Body of pancreas (tissue), 4 donors: ENCODE results near the gene SDC3.

Experiments used
- POLR2A ChIP-seq, 3 donors: fragments of 450-650 bp; IDR thresholded peaks; one replicate each; pipeline ENCODE4 v1.6.1; 2016; ENCODE audit warnings: antibody characterized with exemption in 3 of 3, mild to moderate bottlenecking in 2 of 3
- TF ChIP-seq, protein P1 (sequence below), 7 experiments: fragments of 450-650 bp in 4 of 7; fragments of 200-600 bp in 3 of 7; sonication (generic) in 3 of 7; IDR thresholded peaks; one replicate each; pipeline ENCODE4 v1.5.1; 2016 to 2019; ENCODE audit warnings: antibody characterized with exemption in 7 of 7

DNA sequence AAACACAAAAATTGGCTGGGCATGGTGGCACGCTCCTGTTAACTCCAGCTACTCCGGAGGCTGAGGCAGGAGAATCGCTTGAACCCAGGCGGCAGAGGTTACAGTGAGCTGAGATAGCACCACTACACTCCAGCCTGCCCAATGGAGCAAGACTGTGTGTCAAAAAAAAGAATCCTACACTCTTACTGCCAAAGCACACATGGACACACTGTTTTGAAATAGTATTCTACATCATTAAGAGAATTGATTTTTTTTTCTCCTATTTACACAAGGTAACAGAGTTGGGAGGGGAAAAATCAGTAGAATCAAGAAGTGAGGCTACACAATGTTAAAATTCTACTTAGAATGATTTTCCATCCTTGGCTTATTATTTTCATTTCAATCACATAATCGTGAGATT, 42.1 kb upstream of the SDC3 start:
- TF ChIP-seq, protein P1, sequence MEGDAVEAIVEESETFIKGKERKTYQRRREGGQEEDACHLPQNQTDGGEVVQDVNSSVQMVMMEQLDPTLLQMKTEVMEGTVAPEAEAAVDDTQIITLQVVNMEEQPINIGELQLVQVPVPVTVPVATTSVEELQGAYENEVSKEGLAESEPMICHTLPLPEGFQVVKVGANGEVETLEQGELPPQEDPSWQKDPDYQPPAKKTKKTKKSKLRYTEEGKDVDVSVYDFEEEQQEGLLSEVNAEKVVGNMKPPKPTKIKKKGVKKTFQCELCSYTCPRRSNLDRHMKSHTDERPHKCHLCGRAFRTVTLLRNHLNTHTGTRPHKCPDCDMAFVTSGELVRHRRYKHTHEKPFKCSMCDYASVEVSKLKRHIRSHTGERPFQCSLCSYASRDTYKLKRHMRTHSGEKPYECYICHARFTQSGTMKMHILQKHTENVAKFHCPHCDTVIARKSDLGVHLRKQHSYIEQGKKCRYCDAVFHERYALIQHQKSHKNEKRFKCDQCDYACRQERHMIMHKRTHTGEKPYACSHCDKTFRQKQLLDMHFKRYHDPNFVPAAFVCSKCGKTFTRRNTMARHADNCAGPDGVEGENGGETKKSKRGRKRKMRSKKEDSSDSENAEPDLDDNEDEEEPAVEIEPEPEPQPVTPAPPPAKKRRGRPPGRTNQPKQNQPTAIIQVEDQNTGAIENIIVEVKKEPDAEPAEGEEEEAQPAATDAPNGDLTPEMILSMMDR (IDR thresholded peaks at IDR 0.05) = no peak
- TF ChIP-seq POLR2A (IDR thresholded peaks at IDR 0.05) = no peak
